ENCODE measurements around the gene IFNAR1.

- TF ChIP-seq, protein P1, sequence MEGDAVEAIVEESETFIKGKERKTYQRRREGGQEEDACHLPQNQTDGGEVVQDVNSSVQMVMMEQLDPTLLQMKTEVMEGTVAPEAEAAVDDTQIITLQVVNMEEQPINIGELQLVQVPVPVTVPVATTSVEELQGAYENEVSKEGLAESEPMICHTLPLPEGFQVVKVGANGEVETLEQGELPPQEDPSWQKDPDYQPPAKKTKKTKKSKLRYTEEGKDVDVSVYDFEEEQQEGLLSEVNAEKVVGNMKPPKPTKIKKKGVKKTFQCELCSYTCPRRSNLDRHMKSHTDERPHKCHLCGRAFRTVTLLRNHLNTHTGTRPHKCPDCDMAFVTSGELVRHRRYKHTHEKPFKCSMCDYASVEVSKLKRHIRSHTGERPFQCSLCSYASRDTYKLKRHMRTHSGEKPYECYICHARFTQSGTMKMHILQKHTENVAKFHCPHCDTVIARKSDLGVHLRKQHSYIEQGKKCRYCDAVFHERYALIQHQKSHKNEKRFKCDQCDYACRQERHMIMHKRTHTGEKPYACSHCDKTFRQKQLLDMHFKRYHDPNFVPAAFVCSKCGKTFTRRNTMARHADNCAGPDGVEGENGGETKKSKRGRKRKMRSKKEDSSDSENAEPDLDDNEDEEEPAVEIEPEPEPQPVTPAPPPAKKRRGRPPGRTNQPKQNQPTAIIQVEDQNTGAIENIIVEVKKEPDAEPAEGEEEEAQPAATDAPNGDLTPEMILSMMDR (IDR thresholded peaks at IDR 0.05 in 4 of 5, conservative IDR thresholded peaks at IDR 0.05 in 1 of 5): peak in 4 of 5 experiments; percentile 19 to 62 (median 42)
- TF ChIP-seq POLR2A (IDR thresholded peaks at IDR 0.05): no peak
Measured at GRCh38 chr21:33374450-33375096, 49.8 kb downstream of the IFNAR1 start.

Measured in gastrocnemius medialis (tissue), 4 donors.